GM12891 (cell line): ENCODE data around the gene FHIT.

Experiments used
- POLR2A ChIP-seq: IDR thresholded peaks from 2 replicates; pipeline ENCODE4 v1.6.1; 2011; ENCODE audit warnings: low read depth, low read length, control low read depth
- POLR2AphosphoS5 ChIP-seq: IDR thresholded peaks from 2 replicates; pipeline ENCODE4 v1.6.1; 2011; ENCODE audit warnings: low read depth, low read length, control low read depth

DNA sequence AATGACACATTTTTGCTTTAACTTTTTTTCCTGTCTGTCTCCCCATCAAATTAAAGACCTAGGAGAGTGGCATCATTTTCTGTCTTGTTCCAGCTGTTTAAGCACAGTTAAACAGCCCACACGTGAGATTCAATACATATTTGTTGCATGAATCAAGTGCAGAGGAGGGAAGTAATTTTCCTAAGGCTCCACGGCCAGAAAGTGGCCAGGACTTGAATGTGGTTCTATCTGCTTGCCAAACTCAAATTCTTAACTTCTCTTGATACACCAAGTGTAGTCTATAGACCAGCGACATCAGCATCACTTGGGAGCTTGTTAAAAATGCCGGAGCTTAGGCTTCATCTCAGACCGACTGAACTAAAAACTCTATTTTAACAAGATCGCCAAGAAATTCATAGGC lies 1476.6 kb downstream of the FHIT start:
- no peak for TF ChIP-seq POLR2AphosphoS5
- TF ChIP-seq POLR2A: no peak
